Measurements from ENCODE around the gene CENPA.
"Not testable (repeated sequence)": the region's sequence is repeated elsewhere in the genome, so short reads cannot be mapped to it uniquely, and the experiment has no call there.

CENPA gene

DNA sequence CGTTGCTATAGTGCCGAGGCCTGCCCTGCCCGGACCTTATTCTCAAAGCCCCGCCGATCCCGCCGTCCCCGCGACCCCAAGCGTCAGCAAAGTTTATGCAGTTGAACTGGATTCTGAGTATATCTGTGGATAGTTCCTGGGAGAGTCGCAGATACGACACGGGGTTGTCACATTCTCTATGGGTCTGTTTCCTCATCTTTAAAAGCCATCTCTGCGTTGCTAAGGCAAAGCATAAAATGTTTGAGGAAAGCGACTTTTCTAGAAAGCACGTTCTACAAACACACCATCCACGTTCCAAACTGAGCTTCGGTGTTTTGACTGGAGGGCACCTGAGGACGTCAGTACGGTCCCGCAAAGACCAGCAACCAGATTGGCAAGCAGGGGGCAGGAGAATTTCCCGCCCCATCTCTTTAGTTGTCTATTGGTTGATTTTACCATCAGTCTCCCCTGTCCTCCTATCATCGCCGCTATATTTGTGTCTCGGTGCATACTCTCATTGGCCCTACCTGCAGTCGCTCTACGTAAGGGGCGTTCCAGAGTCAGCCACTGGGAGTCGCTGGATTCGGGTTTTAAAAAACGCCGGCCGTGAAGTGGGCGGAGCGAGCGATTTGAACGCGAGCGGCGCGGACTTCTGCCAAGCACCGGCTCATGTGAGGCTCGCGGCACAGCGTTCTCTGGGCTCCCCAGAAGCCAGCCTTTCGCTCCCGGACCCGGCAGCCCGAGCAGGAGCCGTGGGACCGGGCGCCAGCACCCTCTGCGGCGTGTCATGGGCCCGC, at the start of gene CENPA:
TSS of gene CENPA (plus strand) at position 626 of the 776 bp plus-strand sequence. CDS start at position 767, 141 bp downstream.
- in situ Hi-C loops (cut with HindIII; ENCODE audit: low pct_ligation_motif_present, low pct_unique_long_range_greater_than_20kb, low sequenced_read_pairs): no loop called here
- DNase-seq: peak; percentile 100

DNA sequence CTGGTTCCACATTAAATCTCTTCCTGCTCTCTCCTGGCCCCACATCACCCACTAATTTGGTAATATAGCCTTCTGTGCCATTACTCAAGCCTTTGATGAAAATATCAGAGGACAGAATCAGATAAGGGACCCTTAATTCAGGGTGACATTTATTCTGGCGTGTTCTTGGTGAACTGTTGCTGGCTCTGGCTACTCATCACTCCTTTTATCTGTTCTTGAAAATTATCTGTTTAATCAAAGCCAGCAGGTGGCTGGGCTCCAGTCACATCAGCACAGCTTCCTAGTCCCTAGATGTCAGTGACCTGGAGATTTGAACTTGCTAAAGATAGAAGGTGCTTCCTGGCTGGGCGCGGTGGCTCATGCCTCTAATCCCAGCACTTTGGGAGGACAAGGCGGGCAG, 48.6 kb upstream of the CENPA start:
- in situ Hi-C loops (cut with HindIII; ENCODE audit: low pct_ligation_motif_present, low pct_unique_long_range_greater_than_20kb, low sequenced_read_pairs): no loop called here
- DNase-seq: no peak

DNA sequence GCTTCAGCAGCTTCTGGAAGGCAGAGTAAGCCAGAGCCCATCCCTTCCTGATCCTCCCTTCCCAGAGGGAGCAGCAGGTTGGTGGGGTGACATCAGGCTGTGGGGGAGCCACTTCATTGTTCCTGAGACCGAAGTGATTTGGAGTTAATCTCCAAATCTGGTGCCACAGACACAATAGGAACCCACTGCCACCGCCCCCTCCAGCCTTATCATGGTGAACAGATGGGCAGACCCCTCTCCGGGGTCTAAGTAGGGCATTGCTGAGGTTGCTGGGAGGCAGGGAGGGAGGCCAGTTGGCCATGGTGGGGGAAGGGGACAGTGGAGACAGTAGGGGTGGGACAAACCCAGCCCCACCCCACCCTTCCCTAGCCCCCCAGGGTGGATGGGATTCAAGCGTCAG, 47.4 kb upstream of the CENPA start:
- DNase-seq: no peak
- in situ Hi-C loops (cut with HindIII; ENCODE audit: low pct_ligation_motif_present, low pct_unique_long_range_greater_than_20kb, low sequenced_read_pairs): no loop called here

DNA sequence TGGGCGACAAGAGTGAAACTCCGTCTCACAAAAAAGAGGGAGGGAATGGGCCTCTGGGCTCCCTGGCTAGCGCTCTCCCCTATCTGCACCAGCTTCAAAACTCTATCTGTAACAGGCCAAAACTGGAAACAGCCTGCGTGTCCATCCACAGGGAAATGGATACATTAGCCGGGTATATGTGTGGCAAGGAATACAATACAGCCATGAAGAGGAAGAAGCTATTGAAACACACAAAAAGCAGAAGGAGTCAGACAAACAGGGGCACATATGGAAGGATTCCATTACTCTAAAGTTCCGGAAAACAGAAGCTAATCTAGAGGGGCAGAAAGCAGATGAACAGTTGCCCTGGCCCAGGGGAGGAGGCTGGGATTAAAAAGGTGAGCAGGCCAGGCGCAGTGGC, 46.3 kb upstream of the CENPA start:
- in situ Hi-C loops (cut with HindIII; ENCODE audit: low pct_ligation_motif_present, low pct_unique_long_range_greater_than_20kb, low sequenced_read_pairs): no loop called here
- DNase-seq: no peak

DNA sequence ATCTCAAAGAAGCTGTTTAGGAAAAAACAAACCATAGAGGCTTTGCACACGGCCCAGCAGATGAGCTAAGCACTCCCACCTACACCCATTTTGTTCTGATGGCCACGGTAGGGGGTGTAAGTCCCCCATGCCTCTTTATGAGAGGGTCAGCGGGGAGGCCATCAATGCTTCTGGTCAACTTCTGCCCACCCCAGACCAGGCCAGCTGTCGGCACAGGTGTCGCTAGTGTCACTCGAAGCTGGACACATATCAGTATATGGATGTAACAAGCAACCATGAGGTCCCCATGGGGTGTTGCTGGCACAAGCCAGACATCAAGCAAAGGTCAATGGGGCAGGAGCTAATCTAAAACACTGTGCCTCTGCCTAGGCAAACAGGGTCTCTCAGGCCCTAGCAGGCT, 45.5 kb upstream of the CENPA start:
- DNase-seq: no peak
- in situ Hi-C loops (cut with HindIII; ENCODE audit: low pct_ligation_motif_present, low pct_unique_long_range_greater_than_20kb, low sequenced_read_pairs): no loop called here

DNA sequence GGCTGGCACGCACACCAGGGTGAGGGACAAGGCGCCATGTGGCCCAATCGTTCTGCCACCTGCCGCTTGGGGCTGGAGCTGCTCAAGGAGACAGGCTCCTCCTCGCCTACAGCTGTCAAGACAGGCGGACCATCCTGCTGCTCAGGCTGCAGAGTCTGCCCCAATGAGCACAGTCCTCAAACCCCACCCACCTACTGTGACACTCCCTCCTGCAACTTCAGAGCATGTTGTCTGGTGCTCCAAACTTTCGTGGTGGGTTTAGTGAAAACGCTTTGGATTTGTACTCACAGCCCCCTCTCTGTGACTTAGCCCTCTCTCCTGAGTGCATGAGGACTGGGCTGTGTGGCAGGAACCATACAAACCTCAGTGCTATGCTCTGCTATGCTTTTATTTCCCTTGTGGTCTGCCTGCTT, 45.0 kb upstream of the CENPA start:
- DNase-seq: no peak
- in situ Hi-C loops (cut with HindIII; ENCODE audit: low pct_ligation_motif_present, low pct_unique_long_range_greater_than_20kb, low sequenced_read_pairs): no loop called here

DNA sequence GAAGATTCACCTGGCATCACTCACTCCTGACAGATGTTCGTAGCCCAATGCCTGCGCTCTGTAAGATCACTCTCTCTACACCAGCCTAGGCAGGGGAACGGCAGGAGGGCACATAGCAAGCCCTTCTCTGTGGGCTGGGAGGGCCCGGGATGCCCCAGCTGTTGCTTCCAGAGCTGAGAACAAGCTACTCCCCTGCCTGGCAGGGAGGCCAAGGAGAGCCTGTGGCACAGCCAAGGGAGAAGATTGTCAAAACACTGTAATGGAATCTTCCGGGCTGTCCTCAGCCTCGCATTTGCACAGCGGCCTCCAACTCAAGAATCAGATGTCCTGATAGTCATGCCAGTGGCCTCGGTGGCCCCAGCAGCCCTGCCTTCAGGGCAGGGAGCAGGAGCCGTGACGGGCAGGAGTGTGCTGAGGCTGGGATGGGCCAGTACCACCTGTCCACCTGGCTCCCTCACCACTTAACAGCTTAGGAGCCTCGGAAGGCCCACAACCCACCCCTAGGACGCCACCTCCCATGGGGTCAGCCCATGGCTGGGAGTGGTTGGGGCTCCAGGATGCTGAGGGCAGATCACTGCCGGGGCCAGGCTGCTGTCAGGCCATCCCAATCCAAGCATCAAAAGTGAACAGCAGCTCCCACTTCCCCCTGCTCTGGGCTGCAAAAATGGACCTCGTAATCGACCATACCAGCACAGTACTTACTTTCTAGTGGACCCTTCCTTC, 43.6 kb upstream of the CENPA start:
- no peak for DNase-seq
- in situ Hi-C loops (cut with HindIII; ENCODE audit: low pct_ligation_motif_present, low pct_unique_long_range_greater_than_20kb, low sequenced_read_pairs): no loop called here

DNA sequence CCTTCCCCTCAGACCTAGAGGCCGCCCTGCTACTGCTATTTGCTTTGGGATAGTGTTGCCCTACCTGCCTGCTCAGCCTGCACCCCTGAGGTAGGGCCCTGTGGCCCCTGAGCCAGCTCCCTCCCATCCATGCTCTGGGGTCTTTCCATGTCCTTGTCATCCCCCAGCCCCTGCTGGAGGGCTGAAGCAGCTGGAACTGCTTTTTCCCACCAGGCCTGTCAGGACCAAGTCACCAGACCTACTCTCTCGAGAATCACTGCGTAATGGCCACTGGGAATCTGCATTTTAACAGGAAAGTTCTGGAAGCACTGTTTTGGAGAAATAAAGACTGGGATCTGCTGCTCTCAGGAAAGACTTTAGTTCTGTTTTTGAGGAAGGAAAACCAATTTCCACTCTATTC, 42.0 kb upstream of the CENPA start:
- in situ Hi-C loops (cut with HindIII; ENCODE audit: low pct_ligation_motif_present, low pct_unique_long_range_greater_than_20kb, low sequenced_read_pairs): no loop called here
- DNase-seq: no peak

DNA sequence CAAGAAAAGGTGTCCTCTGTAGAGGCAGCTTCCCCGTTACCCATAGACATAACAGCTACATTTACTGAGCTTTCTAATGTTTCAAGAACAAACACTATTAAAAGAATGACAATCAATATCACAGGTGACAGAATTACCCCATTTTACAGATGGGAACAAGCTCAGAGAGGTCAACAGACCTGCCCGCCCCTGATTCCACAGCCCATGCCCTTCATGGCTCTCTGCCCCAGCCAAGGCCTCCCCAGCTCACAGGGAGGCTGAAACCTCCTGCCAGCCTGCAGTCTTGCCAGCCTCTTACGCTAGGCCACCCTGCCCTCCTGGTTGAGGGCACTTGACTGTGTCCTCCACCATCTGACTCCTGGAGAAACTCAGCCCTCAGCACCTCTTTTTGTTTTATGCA, 40.9 kb upstream of the CENPA start:
- DNase-seq: no peak
- in situ Hi-C loops (cut with HindIII; ENCODE audit: low pct_ligation_motif_present, low pct_unique_long_range_greater_than_20kb, low sequenced_read_pairs): no loop called here

DNA sequence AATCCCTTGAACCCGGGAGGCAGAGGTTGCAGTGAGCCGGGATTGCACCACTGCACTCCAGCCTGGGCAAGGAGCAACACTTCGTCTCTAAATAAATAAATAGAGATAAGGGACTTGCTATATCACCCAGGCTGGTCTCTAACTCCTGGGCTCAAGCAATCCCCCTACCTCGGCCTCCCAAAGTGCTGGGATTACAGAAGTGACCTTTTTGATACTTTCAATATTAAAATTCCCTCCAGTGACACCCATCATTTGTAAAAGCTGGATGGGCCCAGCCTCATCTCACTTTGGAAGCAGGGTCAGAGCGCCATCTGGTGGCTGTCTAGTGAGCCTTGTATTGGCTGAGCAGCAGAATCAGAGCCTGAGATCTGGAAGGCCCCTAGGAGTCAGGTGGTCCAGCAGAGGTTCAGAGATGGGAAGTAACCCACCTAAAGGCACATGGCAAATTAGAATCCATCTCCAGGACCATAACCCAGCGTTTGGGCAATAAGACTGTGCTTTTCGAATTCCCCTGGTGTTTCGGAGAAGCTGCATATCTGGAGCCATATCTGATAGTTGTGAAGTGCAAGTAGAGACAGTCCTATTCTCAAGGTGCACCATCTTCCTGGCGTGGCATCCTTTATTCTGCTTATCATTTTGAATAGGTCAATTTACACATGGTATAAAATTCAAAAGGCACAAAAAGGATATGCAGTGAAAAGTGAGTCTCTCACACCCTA, 40.1 kb upstream of the CENPA start:
- in situ Hi-C loops (cut with HindIII; ENCODE audit: low pct_ligation_motif_present, low pct_unique_long_range_greater_than_20kb, low sequenced_read_pairs): no loop called here
- DNase-seq: peak; percentile 77

DNA sequence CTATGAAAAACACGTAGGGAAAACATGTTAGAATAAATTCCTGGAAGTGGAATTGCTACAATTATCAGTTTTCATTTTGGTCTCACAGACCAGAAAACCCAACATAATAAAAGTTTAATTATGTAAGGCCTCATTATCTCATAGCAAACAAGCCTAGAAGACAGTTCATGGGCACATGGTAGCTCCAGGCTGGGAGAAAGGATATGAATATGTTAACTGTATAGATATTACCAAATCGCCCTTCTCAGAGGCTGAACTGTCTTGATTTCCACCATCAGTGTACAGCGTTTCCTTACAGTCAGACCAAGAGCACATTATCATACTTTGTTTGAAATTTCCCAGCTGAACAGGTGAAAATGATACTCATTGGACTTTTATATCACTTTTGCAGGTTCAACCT, 38.9 kb upstream of the CENPA start:
- in situ Hi-C loops (cut with HindIII; ENCODE audit: low pct_ligation_motif_present, low pct_unique_long_range_greater_than_20kb, low sequenced_read_pairs): no loop called here
- DNase-seq: no peak

DNA sequence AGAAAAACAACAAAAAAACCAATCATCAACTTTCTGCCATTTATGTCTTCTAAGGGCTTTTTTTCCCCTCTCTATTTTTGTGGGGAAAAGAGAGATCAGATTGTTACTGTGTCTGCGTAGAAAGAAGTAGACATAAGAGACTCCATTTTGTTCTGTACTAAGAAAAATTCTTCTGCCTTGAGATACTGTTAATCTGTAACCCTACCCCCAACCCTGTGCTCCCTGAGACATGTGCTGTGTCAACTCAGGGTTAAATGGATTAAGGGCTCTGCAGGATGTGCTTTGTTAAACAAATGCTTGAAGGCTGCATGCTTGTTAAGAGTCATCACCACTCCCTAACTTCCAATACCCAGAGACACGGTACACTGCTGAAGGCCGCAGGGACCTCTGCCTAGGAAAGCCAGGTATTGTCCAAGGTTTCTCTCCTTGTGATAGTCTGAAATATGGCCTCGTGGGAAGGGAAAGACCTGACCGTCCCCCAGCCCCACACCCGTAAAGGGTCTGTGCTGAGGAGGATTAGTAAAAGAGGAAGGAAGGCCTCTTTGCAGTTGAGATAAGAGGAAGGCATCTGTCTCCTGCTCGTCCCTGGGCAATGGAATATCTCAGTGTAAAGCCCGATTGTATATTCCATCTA, 36.0 kb upstream of the CENPA start:
- in situ Hi-C loops (cut with HindIII; ENCODE audit: low pct_ligation_motif_present, low pct_unique_long_range_greater_than_20kb, low sequenced_read_pairs): loop anchor here (25.0 kb wide), 1 partner anchor 163 kb away; no protein-coding TSS in a partner anchor
- DNase-seq: peak; percentile 39

DNA sequence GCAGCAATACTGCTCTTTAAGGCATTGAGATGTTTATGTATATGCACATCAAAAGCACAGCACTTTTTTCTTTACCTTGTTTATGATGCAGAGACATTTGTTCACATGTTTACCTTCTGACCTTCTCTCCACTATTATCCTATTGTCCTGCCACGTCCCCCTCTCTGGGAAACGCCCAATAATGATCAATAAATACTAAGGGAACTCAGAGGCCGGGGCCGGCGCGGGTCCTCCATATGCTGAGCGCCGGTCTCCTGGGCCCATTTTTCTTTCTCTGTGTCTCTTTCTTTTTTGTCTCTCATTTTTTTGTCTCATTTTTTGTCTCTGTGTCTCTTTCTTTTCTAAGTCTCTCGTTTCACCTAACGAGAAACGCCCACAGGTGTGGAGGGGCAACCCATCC, 35.4 kb upstream of the CENPA start:
- in situ Hi-C loops (cut with HindIII; ENCODE audit: low pct_ligation_motif_present, low pct_unique_long_range_greater_than_20kb, low sequenced_read_pairs): loop anchor here (25.0 kb wide), 1 partner anchor 163 kb away; no protein-coding TSS in a partner anchor

DNA sequence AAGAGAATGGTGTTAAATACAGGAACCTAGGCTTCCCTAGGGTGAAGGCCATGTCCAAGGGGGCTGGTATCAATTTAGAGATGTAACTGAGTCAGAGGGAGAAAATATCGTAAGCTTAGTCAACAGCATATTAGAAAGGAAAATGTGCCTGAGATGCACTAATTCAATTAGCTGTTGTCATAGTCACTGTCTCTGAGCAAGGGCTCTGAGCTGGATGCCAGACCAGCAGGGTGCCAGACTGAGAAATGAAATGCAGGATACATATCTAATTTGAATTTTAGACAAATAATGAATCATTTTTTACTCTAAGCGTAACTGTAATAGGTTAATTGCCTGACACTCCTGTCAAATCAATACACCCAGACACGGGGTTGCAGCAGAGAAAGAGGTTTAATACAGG, 33.2 kb upstream of the CENPA start:
- no peak for DNase-seq
- in situ Hi-C loops (cut with HindIII; ENCODE audit: low pct_ligation_motif_present, low pct_unique_long_range_greater_than_20kb, low sequenced_read_pairs): loop anchor here (25.0 kb wide), 1 partner anchor 165 kb away; no protein-coding TSS in a partner anchor

More for the DNA sequence above, 35.4 kb upstream of the CENPA start:
- DNase-seq: not testable (repeated sequence)

DNA sequence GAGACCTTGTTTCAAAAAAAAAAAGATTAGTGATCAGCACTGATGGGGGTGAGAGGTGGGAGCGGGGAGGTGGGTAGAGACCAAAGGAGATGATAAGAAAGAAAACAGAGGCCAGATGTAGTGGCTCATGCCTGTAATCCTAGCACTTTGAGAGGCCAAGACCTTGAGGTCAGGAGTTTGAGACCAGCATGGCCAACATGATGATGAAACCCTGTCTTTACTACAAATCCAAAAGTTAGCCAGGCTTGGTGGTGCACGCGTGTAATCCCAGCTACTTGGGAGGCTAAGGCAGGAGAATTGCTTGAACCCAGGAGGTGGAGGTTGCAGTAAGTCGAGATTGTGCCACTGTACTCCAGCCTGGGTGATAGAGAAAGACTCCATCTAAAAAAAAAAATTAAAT, 31.3 kb upstream of the CENPA start:
- DNase-seq: no peak
- in situ Hi-C loops (cut with HindIII; ENCODE audit: low pct_ligation_motif_present, low pct_unique_long_range_greater_than_20kb, low sequenced_read_pairs): loop anchor here (25.0 kb wide), 1 partner anchor 167 kb away; no protein-coding TSS in a partner anchor

DNA sequence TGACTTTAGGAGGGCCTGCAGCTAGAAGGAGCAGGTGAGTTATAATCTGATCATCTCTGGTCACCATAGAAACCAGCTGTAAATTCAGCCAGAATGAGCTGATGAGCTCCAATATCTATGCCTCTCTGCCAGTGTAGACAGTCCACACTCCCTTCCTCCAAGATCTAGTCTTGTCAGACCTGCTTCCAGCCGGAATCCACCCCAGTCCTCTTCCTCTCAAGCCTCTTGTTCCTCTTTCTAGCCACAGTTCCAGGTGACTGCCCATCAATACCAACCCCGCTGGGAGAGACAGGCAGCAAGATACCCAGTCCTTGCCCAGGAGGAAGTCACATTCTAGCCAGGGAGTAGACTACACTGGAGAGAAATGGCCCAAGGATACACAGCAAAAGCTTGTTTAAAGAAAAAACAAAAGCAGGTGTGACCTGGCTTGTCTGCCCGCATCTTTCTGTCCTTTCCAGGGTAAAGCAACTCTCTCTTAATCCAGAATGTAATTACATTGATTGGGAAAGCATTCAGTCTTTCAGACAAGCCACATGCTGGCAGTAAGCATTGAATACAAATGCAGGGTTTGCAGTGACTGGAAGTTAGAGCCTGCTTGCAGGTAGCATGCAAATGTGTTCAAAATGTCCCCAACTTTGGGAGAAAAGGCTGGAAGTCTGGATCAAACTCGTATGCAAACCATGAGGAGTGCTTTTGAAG, 30.7 kb upstream of the CENPA start:
- in situ Hi-C loops (cut with HindIII; ENCODE audit: low pct_ligation_motif_present, low pct_unique_long_range_greater_than_20kb, low sequenced_read_pairs): loop anchor here (25.0 kb wide), 1 partner anchor 168 kb away; no protein-coding TSS in a partner anchor
- DNase-seq: peak; percentile 64

DNA sequence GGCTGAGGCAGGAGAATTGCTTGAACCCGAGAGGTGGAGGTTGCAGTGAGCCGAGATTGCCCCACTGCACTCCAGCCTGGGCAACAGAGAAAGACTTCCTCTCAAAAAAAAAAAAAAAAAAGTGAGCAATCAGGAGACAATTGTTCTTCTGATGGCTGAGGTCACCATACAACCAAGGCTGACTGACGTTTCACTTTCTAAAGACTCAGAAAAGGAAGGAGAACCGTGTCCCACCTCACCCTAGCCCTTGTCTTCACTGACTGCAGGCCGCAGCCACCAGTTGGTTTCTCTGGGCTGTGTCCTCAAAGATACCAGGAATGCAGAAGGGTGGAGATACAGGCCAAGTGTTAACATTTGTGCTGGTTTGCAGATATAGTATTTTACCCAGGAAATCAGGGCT, 29.5 kb upstream of the CENPA start:
- in situ Hi-C loops (cut with HindIII; ENCODE audit: low pct_ligation_motif_present, low pct_unique_long_range_greater_than_20kb, low sequenced_read_pairs): loop anchor here (25.0 kb wide), 1 partner anchor 169 kb away; no protein-coding TSS in a partner anchor
- DNase-seq: no peak
